IMR-90 (cell line): ENCODE measurements around the gene GABRD.

ENCODE experiments used
- NFE2L2 ChIP-seq: fragments of 150-350 bp; IDR thresholded peaks from 2 replicates; pipeline ENCODE4 v1.6.1; 2016; ENCODE audit warnings: low read depth, mild to moderate bottlenecking, low read length
- SMC3 ChIP-seq: fragments of 150-350 bp; IDR thresholded peaks from 2 replicates; pipeline ENCODE4 v1.6.1; 2016; ENCODE audit warnings: low read depth, mild to moderate bottlenecking, antibody characterized with exemption, low read length, moderate library complexity
- TF ChIP-seq, protein P1 (sequence below): conservative IDR thresholded peaks from 2 replicates; pipeline ENCODE4 v1.5.1; 2012; ENCODE audit warnings: mild to moderate bottlenecking, low read depth, low read length, improper control_type of control experiment
- TF ChIP-seq, protein P2 (sequence below): fragments of 150-350 bp; IDR thresholded peaks from 2 replicates; pipeline ENCODE4 v1.6.1; 2017; ENCODE audit warnings: mild to moderate bottlenecking, antibody characterized with exemption, low read length, low read depth

DNA sequence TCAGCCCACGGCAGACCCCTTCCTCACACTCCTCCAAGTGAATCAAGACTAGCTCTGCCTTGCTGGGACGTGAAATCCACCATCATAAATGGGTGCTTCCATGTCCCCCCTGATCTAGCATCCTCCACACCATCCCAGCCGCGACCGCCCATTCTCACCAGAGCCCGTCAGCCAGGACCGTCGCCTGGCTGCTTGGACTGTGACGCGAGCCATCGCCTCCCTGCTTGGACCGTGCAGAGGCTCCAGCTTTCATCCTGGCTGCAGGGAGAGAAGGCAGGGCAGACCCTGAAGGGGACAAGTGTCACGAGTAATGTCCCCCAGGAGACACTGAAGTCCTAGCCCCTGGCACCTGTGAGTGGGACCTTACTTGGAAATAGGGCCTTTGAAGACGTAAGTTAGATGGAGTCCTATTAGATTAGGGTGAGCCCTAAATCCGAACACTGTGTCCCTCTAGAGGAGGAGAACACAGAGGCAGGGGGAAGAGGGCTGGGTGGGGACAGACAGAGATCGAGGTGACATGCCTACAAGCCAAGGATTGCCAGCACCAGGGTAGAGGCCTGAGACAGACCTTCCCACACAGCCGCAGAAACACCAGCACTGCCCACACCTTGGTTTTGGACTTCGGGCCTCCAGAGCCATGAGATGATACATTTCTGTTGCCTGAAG lies 18.3 kb downstream of the GABRD start:
- TF ChIP-seq NFE2L2 = no peak
- TF ChIP-seq, protein P1, sequence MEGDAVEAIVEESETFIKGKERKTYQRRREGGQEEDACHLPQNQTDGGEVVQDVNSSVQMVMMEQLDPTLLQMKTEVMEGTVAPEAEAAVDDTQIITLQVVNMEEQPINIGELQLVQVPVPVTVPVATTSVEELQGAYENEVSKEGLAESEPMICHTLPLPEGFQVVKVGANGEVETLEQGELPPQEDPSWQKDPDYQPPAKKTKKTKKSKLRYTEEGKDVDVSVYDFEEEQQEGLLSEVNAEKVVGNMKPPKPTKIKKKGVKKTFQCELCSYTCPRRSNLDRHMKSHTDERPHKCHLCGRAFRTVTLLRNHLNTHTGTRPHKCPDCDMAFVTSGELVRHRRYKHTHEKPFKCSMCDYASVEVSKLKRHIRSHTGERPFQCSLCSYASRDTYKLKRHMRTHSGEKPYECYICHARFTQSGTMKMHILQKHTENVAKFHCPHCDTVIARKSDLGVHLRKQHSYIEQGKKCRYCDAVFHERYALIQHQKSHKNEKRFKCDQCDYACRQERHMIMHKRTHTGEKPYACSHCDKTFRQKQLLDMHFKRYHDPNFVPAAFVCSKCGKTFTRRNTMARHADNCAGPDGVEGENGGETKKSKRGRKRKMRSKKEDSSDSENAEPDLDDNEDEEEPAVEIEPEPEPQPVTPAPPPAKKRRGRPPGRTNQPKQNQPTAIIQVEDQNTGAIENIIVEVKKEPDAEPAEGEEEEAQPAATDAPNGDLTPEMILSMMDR = no peak
- TF ChIP-seq, protein P2, sequence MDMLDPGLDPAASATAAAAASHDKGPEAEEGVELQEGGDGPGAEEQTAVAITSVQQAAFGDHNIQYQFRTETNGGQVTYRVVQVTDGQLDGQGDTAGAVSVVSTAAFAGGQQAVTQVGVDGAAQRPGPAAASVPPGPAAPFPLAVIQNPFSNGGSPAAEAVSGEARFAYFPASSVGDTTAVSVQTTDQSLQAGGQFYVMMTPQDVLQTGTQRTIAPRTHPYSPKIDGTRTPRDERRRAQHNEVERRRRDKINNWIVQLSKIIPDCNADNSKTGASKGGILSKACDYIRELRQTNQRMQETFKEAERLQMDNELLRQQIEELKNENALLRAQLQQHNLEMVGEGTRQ = no peak
- TF ChIP-seq SMC3 = no peak
